Activated T-helper 1 cell treated with anti-CD3 and anti-CD28 coated beads, Interleukin-12 subunit alpha, Interleukin-12 subunit beta, Interleukin-2, Interleukin-4 antibody, amounts not matched to agents 30 ng/mL and 10 ng/mL and 1 ng/mL, durations not matched to agents 14 hours and 24 hours and 36 hours (primary cell): ENCODE results near the gene CCDC200. TPM values are rescaled to one million over a fixed set of nuclear protein-coding genes. Genes with fewer than 3 reads are reported as not detected.

ENCODE experiments used
- total RNA-seq: library from RNA; stranded (reverse); gene quantifications from 2 replicates; pipeline ENCODE4 v1.2.3, GENCODE V29; 2022

The CCDC200 gene
- total RNA-seq, 1 donor from 2014 or later = 0.47 TPM

Other genes with a start within 250 kb of the CCDC200 start
- gene PTGES3L, start 248.5 kb downstream of the CCDC200 start, total RNA-seq = 1.0 and 1.6 TPM in 2 replicates
- gene RUNDC1, start 248.1 kb downstream of the CCDC200 start, total RNA-seq = 16.9 and 18.8 TPM in 2 replicates
- 1,049 and 1,126 TPM in 2 replicates for gene RPL27, start 230.2 kb downstream of the CCDC200 start, total RNA-seq
- gene IFI35, start 221.8 kb downstream of the CCDC200 start, total RNA-seq = 65.8 and 67.0 TPM in 2 replicates
- 17.3 TPM in 2 replicates for gene VAT1, start 206.2 kb downstream of the CCDC200 start, total RNA-seq
- gene RND2, start 203.4 kb downstream of the CCDC200 start, total RNA-seq = 0.07 TPM in 1 of 2 replicates, not detected in the other
- gene BRCA1, start 103.3 kb downstream of the CCDC200 start, total RNA-seq = 76.1 and 79.8 TPM in 2 replicates
- gene NBR1, start 57.4 kb downstream of the CCDC200 start, total RNA-seq = 53.4 and 56.1 TPM in 2 replicates
- gene TMEM106A, start 16.7 kb downstream of the CCDC200 start, total RNA-seq = 18.2 and 19.1 TPM in 2 replicates
- gene RNU2-1, start 5.4 kb upstream of the CCDC200 start, total RNA-seq = 5,029 and 6,685 TPM in 2 replicates
- 3.2 and 4.0 TPM in 2 replicates for gene ARL4D, start 170.4 kb upstream of the CCDC200 start, total RNA-seq